Activated naive CD8-positive, alpha-beta T cell treated with anti-CD3 and anti-CD28 coated beads, Interleukin-2, amount 10 ng/mL, durations not matched to agents 7 days and 5 days (primary cell): ENCODE results near the gene EGFL7. TPM values are rescaled to one million over a fixed set of nuclear protein-coding genes. Genes with fewer than 3 reads are reported as not detected.

Source experiments
- ATAC-seq: fragments of 150-1000 bp; cut with Tn5 transposase; one replicate; pipeline ENCODE4 v1.10.0; 2021; ENCODE audit warnings: low read depth, moderate library complexity
- POLR2A ChIA-PET: fragments of 350-600 bp; sonication (Branson Sonifier 250); formaldehyde crosslinking; loops from one replicate; lab custom pipeline; 2021; ENCODE audit warnings: antibody characterized with exemption; lab: Charles Lee
- DNase-seq: peaks from one replicate; pipeline ENCODE4 v3.0.0; 2021
- H3K27ac Mint-ChIP-seq: one replicate; pipeline ENCODE4 v1.8.0; 2022; ENCODE audit warnings: mild to moderate bottlenecking, mixed read lengths
- H3K27me3 Mint-ChIP-seq: one replicate; pipeline ENCODE4 v1.8.0; 2022; ENCODE audit warnings: mild to moderate bottlenecking, moderate library complexity, mixed read lengths
- H3K36me3 Mint-ChIP-seq: one replicate; pipeline ENCODE4 v1.8.0; 2021; ENCODE audit warnings: mild to moderate bottlenecking, mixed read lengths
- H3K4me1 Mint-ChIP-seq: one replicate; pipeline ENCODE4 v1.8.0; 2021; ENCODE audit warnings: mixed read lengths
- H3K4me3 Mint-ChIP-seq: one replicate; pipeline ENCODE4 v1.8.0; 2022; ENCODE audit warnings: mild to moderate bottlenecking, moderate library complexity, mixed read lengths
- H3K9me3 Mint-ChIP-seq: one replicate; pipeline ENCODE4 v1.8.0; 2021; ENCODE audit warnings: mixed read lengths
- total RNA-seq, 2 experiments: library from RNA; stranded (reverse); gene quantifications; one replicate each; pipeline ENCODE4 v1.2.3, GENCODE V29; 2021

The EGFL7 gene
- total RNA-seq, 2 experiments from 2014 or later, result 1.00 to 1.1 TPM

- Mint-ChIP-seq H3K9me3 (no peaks in the 10 kb centered on the region), H3K4me1 (peaks cover 8% of the 10 kb centered on the region), H3K36me3 (no peaks in the 10 kb centered on the region), H3K27ac (no peak overlapping the region), H3K27me3 (peaks cover 33% of the 10 kb centered on the region), H3K4me3 (no peak overlapping the region)
- peak; percentile 24 for DNase-seq
- ATAC-seq, result no peak
- POLR2A ChIA-PET, result no interaction called here
Observed at GRCh38 chr9:136655536-136656182, 7.1 kb upstream of the EGFL7 start.

- Mint-ChIP-seq H3K27me3 (peaks cover 33% of the 10 kb centered on the region), H3K36me3 (no peaks in the 10 kb centered on the region), H3K9me3 (no peaks in the 10 kb centered on the region), H3K4me1 (peaks cover 8% of the 10 kb centered on the region), H3K4me3 (no peak overlapping the region), H3K27ac (no peak overlapping the region)
- POLR2A ChIA-PET, result interaction anchor here (1.2 kb wide), 1 partner anchor 72 kb away, joined by 3 read pairs; no protein-coding TSS in a partner anchor
- ATAC-seq, result no peak
- no peak for DNase-seq
Observed at GRCh38 chr9:136656183-136656738, 6.5 kb upstream of the EGFL7 start.

GRCh38 chr9:136656795-136657611, 5.7 kb upstream of the EGFL7 start:
- H3K27me3 Mint-ChIP-seq, result peaks cover 33% of the 10 kb centered on the region

GRCh38 chr9:136657974-136658848, 4.5 kb upstream of the EGFL7 start:
- H3K4me1 Mint-ChIP-seq, result peaks cover 8% of the 10 kb centered on the region
- DNase-seq (peak; percentile 47), ATAC-seq (no peak)
- POLR2A ChIA-PET, result interaction anchor here (0.6 to 1.7 kb wide), 3 partner anchors 15 to 70 kb away, joined by 3 to 7 read pairs (median 5); partner anchors contain the start of gene AGPAT2
- no peaks in the 10 kb centered on the region for H3K9me3 Mint-ChIP-seq
- H3K27ac Mint-ChIP-seq, result peak overlapping the region; percentile 65
- H3K27me3 Mint-ChIP-seq, result peaks cover 30% of the 10 kb centered on the region
- peak overlapping the region; percentile 17 for H3K4me3 Mint-ChIP-seq
- no peaks in the 10 kb centered on the region for H3K36me3 Mint-ChIP-seq

More at GRCh38 chr9:136656795-136657611, 5.7 kb upstream of the EGFL7 start:
- Mint-ChIP-seq H3K27ac (no peak overlapping the region), H3K36me3 (no peaks in the 10 kb centered on the region), H3K4me1 (peaks cover 8% of the 10 kb centered on the region), H3K4me3 (no peak overlapping the region), H3K9me3 (no peaks in the 10 kb centered on the region)
- DNase-seq (peak; percentile 37), ATAC-seq (no peak)
- POLR2A ChIA-PET, result interaction anchor here (1.2 kb wide), 1 partner anchor 71 kb away, joined by 3 read pairs; no protein-coding TSS in a partner anchor

- Mint-ChIP-seq H3K9me3 (no peaks in the 10 kb centered on the region), H3K27ac (peak overlapping the region; percentile 65), H3K36me3 (no peaks in the 10 kb centered on the region), H3K27me3 (peaks cover 30% of the 10 kb centered on the region), H3K4me3 (peak overlapping the region; percentile 17), H3K4me1 (peaks cover 8% of the 10 kb centered on the region)
- ATAC-seq (peak; percentile 82), DNase-seq (peak; percentile 70)
- POLR2A ChIA-PET, result interaction anchor here (0.6 to 1.7 kb wide), 3 partner anchors 14 to 69 kb away, joined by 3 to 7 read pairs (median 5); partner anchors contain the start of gene AGPAT2
Observed at GRCh38 chr9:136658849-136659535, 3.7 kb upstream of the EGFL7 start.

- Mint-ChIP-seq H3K27me3 (peaks cover 37% of the 10 kb centered on the region), H3K4me3 (no peak overlapping the region), H3K4me1 (peaks cover 11% of the 10 kb centered on the region), H3K36me3 (no peaks in the 10 kb centered on the region), H3K9me3 (no peaks in the 10 kb centered on the region), H3K27ac (no peak overlapping the region)
- ATAC-seq (no peak), DNase-seq (peak; percentile 33)
- POLR2A ChIA-PET, result interaction anchor here (1.1 to 1.7 kb wide), 2 partner anchors 12 to 68 kb away, joined by 3 to 7 read pairs; no protein-coding TSS in a partner anchor
Observed at GRCh38 chr9:136659861-136660784, 2.6 kb upstream of the EGFL7 start.

- peak; percentile 41 for DNase-seq
- H3K4me1 Mint-ChIP-seq, result peaks cover 10% of the 10 kb centered on the region
- peaks cover 34% of the 10 kb centered on the region for H3K27me3 Mint-ChIP-seq
- POLR2A ChIA-PET, result interaction anchor here (1.1 to 1.8 kb wide), 3 partner anchors 11 to 67 kb away, joined by 3 to 6 read pairs (median 4); partner anchors contain the start of gene AGPAT2
- H3K4me3 Mint-ChIP-seq, result no peak overlapping the region
- H3K27ac Mint-ChIP-seq, result no peak overlapping the region
- no peaks in the 10 kb centered on the region for H3K9me3 Mint-ChIP-seq
- H3K36me3 Mint-ChIP-seq, result no peaks in the 10 kb centered on the region
- ATAC-seq, result no peak
Observed at GRCh38 chr9:136660971-136661550, 1.7 kb upstream of the EGFL7 start.

- POLR2A ChIA-PET, result interaction anchor here (1.5 to 1.8 kb wide), 2 partner anchors 25 to 67 kb away, joined by 4 to 6 read pairs; partner anchors contain the start of gene AGPAT2
- H3K27ac Mint-ChIP-seq, result no peak overlapping the region
- H3K9me3 Mint-ChIP-seq, result no peaks in the 10 kb centered on the region
- H3K36me3 Mint-ChIP-seq, result no peaks in the 10 kb centered on the region
- DNase-seq, result peak; percentile 34
- peaks cover 31% of the 10 kb centered on the region for H3K27me3 Mint-ChIP-seq
- no peak overlapping the region for H3K4me3 Mint-ChIP-seq
- peaks cover 8% of the 10 kb centered on the region for H3K4me1 Mint-ChIP-seq
- ATAC-seq, result no peak
Observed at GRCh38 chr9:136661641-136662325, 933 bp upstream of the EGFL7 start.

GRCh38 chr9:136662326-136662655, 425 bp upstream of the EGFL7 start:
- Mint-ChIP-seq H3K27ac (no peak overlapping the region), H3K4me1 (peaks cover 8% of the 10 kb centered on the region), H3K36me3 (no peaks in the 10 kb centered on the region), H3K4me3 (no peak overlapping the region), H3K9me3 (no peaks in the 10 kb centered on the region), H3K27me3 (peaks cover 26% of the 10 kb centered on the region)
- ATAC-seq (no peak), DNase-seq (peak; percentile 39)
- POLR2A ChIA-PET, result interaction anchor here (1.5 to 1.8 kb wide), 2 partner anchors 25 to 66 kb away, joined by 4 to 6 read pairs; partner anchors contain the start of gene AGPAT2

- H3K4me1 Mint-ChIP-seq, result peaks cover 10% of the 10 kb centered on the region
- ATAC-seq (no peak), DNase-seq (no peak)
- H3K9me3 Mint-ChIP-seq, result no peaks in the 10 kb centered on the region
- no peaks in the 10 kb centered on the region for H3K36me3 Mint-ChIP-seq
- POLR2A ChIA-PET, result interaction anchor here (0.5 kb wide), 1 partner anchor 220 kb away, joined by 3 read pairs; no protein-coding TSS in a partner anchor
- peak overlapping the region; percentile 73 for H3K4me3 Mint-ChIP-seq
- peaks cover 11% of the 10 kb centered on the region for H3K27me3 Mint-ChIP-seq
- H3K27ac Mint-ChIP-seq, result no peak overlapping the region
Observed at GRCh38 chr9:136664000-136664915, 1.5 kb downstream of the EGFL7 start.
